SU-DHL-6 (cell line): ENCODE measurements around the gene HRG.

Source experiments
- CTCF ChIP-seq: fragments of 200-600 bp; sonication (generic); IDR thresholded peaks from one replicate; pipeline ENCODE4 v1.5.1; 2017; ENCODE audit warnings: antibody characterized with exemption, mild to moderate bottlenecking, low read length, moderate library complexity; ENCODE audit not compliant: insufficient read depth, poor library complexity, severe bottlenecking
- EZH2phosphoT487 ChIP-seq: fragments of 200-600 bp; sonication (generic), shearing (Covaris generic); conservative IDR thresholded peaks from 2 replicates; pipeline ENCODE4 v1.6.1; 2018; ENCODE audit warnings: mild to moderate bottlenecking, antibody characterized with exemption, low read length, moderate library complexity, mixed read lengths

- TF ChIP-seq CTCF (no peak), EZH2phosphoT487 (no peak)
These were observed at the start of gene HRG for GRCh38 chr3:186665625-186666188.
